ENCODE measurements around the gene AOAH. TPM values are rescaled to one million over a fixed set of nuclear protein-coding genes. Genes with fewer than 3 reads are reported as not detected.

AOAH gene
- total RNA-seq, 1 experiment from 2014 or later: 0.39 TPM

DNA sequence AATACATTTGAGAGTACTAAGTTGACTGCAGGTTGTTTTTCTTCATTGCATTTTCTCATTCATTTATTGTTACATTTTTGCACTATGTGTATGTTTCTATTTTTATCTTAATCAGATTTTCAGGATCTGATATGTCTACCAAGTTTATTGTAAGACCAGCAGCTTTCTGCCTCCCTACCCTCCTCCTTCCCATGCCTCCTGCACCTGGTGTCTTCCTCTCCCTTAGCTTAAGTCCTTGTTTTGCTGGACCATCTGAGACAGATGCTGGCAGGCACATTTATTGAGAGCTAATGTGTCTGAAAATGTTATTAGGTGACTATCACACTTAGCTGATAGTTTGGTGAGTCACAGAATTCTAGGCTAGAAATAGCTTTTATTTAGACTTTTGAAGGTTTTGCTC, 255.1 kb downstream of the AOAH start:
- H3K4me3 Mint-ChIP-seq: no peak overlapping the region
- no peak overlapping the region for H2BK12ac ChIP-seq (ENCODE audit: insufficient read length, low read depth, low read length)
- no peaks in the 10 kb centered on the region for H4K20me1 ChIP-seq (ENCODE audit: control insufficient read depth, insufficient read depth, insufficient read length)
- H3K4ac ChIP-seq (ENCODE audit: low read depth, low read length): no peak overlapping the region
- no peak overlapping the region for H3K18ac ChIP-seq (ENCODE audit: insufficient read length, low read depth, low read length)
- H4K8ac ChIP-seq (replicated peaks; ENCODE audit: insufficient read length, low read depth, low read length): no peak overlapping the region
- H3K79me2 ChIP-seq (ENCODE audit: insufficient read depth, low read length): no peaks in the 10 kb centered on the region
- H3K4me2 ChIP-seq (ENCODE audit: insufficient read depth, insufficient read length, low read length): no peak overlapping the region
- H3K56ac ChIP-seq (ENCODE audit: insufficient read length, low read depth, low read length): no peak overlapping the region
- H3K79me1 ChIP-seq (ENCODE audit: insufficient read depth, low read depth, low read length, poor library complexity, severe bottlenecking): no peaks in the 10 kb centered on the region
- H2BK15ac ChIP-seq (ENCODE audit: low read depth, low read length): no peak overlapping the region
- H3K9me3 Mint-ChIP-seq: peaks cover 6 to 11% of the 10 kb centered on the region in 2 experiments
- TF ChIP-seq CTCF (conservative IDR thresholded peaks at IDR 0.05): no peak
- no peak overlapping the region for H2BK20ac ChIP-seq (ENCODE audit: low read depth, low read length, poor library complexity, severe bottlenecking)
- no peaks in the 10 kb centered on the region for H3K27me3 Mint-ChIP-seq (ENCODE audit: low read depth)
- no peak overlapping the region for H2BK120ac ChIP-seq (ENCODE audit: low read depth, low read length, poor library complexity, severe bottlenecking)
- 0 out of 4 replicates have a peak, but pooled peaks cover 0 to 2% of the 10 kb centered on the region in 2 experiments for H3K4me1 Mint-ChIP-seq
- no peak overlapping the region for H2AK5ac ChIP-seq (ENCODE audit: insufficient read length, low read length)
- no peaks in the 10 kb centered on the region for H3K4me1 ChIP-seq (ENCODE audit: insufficient read depth, low read length)
- no peak for DNase-seq
- no peaks in the 10 kb centered on the region for H3K23me2 ChIP-seq (ENCODE audit: insufficient read length, low read depth, low read length, poor library complexity, severe bottlenecking)
- H3K27me3 ChIP-seq (ENCODE audit: insufficient read depth, low read length): no peaks in the 10 kb centered on the region
- H2BK5ac ChIP-seq (ENCODE audit: insufficient read length, low read length): no peak overlapping the region
- no peak overlapping the region for H2AFZ ChIP-seq (ENCODE audit: low read length)
- no peak overlapping the region for H3K27ac ChIP-seq (ENCODE audit: insufficient read length, low read depth, low read length)
- H3K27ac Mint-ChIP-seq: no peak overlapping the region
- H3K9ac ChIP-seq (ENCODE audit: extremely low read depth, insufficient read length, low read length): no peak overlapping the region
- peaks cover 3 to 9% (median 4%) of the 10 kb centered on the region in 3 experiments; a peak in 4 of 7 replicates for H3K36me3 Mint-ChIP-seq (ENCODE audit: insufficient read depth in 1 of 3, low read depth in 3 of 3)
- H3K14ac ChIP-seq (ENCODE audit: insufficient read depth, low read length): no peak overlapping the region
- no peak overlapping the region for H4K5ac ChIP-seq (ENCODE audit: insufficient read length, low read depth, low read length)
- no peak overlapping the region for H3K23ac ChIP-seq (ENCODE audit: insufficient read length, low read depth, low read length)
- H3K9me3 ChIP-seq (ENCODE audit: control insufficient read depth, low read depth, low read length): no peaks in the 10 kb centered on the region
- no peak overlapping the region for H4K91ac ChIP-seq (ENCODE audit: insufficient read length, low read depth, low read length)
- no peak overlapping the region for H3T11ph ChIP-seq (ENCODE audit: low read length)

Data from H9 (cell line).